Medulla oblongata (tissue), 1 donor: Measurements from ENCODE around the gene PIEZO2.

Experiments used
- DNase-seq: peaks from one replicate; pipeline ENCODE4 v3.0.0-alpha.2; 2015; ENCODE audit errors: extremely low spot score

The PIEZO2 gene

GRCh38 chr18:11113046-11113548 is 36.3 kb downstream of the PIEZO2 start:
- DNase-seq: no peak

- DNase-seq: no peak
Observed at GRCh38 chr18:11112286-11112685, 37.1 kb downstream of the PIEZO2 start.

GRCh38 chr18:11110509-11110908 is 38.9 kb downstream of the PIEZO2 start:
- no peak for DNase-seq

GRCh38 chr18:11108947-11109346 is 40.4 kb downstream of the PIEZO2 start:
- no peak for DNase-seq

- no peak for DNase-seq
Observed at GRCh38 chr18:11106894-11107293, 42.5 kb downstream of the PIEZO2 start.

- no peak for DNase-seq
Observed at GRCh38 chr18:11105463-11105862, 43.9 kb downstream of the PIEZO2 start.

GRCh38 chr18:11104307-11104706 is 45.1 kb downstream of the PIEZO2 start:
- no peak for DNase-seq

- DNase-seq: no peak
Observed at GRCh38 chr18:11096839-11097750, 52.3 kb downstream of the PIEZO2 start.

- no peak for DNase-seq
Observed at GRCh38 chr18:11096411-11096810, 53.0 kb downstream of the PIEZO2 start.

GRCh38 chr18:11095674-11096293 is 53.6 kb downstream of the PIEZO2 start:
- no peak for DNase-seq

GRCh38 chr18:11095211-11095610 is 54.2 kb downstream of the PIEZO2 start:
- no peak for DNase-seq

- DNase-seq: no peak
Observed at GRCh38 chr18:11091746-11092145, 57.6 kb downstream of the PIEZO2 start.

GRCh38 chr18:11089931-11090715 is 59.2 kb downstream of the PIEZO2 start:
- no peak for DNase-seq

- no peak for DNase-seq
Observed at GRCh38 chr18:11081009-11081532, 68.3 kb downstream of the PIEZO2 start.

- no peak for DNase-seq
Observed at GRCh38 chr18:11078491-11078890, 70.9 kb downstream of the PIEZO2 start.

- no peak for DNase-seq
Observed at GRCh38 chr18:11077548-11078187, 71.7 kb downstream of the PIEZO2 start.

GRCh38 chr18:11074889-11075288 is 74.5 kb downstream of the PIEZO2 start:
- no peak for DNase-seq

GRCh38 chr18:11073971-11074370 is 75.4 kb downstream of the PIEZO2 start:
- no peak for DNase-seq

GRCh38 chr18:11072632-11073031 is 76.7 kb downstream of the PIEZO2 start:
- DNase-seq: no peak

GRCh38 chr18:11071300-11071699 is 78.1 kb downstream of the PIEZO2 start:
- peak; percentile 54 for DNase-seq

GRCh38 chr18:11070593-11070992 is 78.8 kb downstream of the PIEZO2 start:
- DNase-seq: no peak
